ENCODE measurements around the gene SFXN3.

The SFXN3 gene

GRCh38 chr10:101061624-101062231 lies 30.7 kb downstream of the SFXN3 start, which contains the start of gene KAZALD1:
TSS of gene KAZALD1 (plus strand) at chr10:101061989. CDS start at chr10:101062593, 604 bp downstream.
- DNase-seq: no peak

- peak; percentile 15 for DNase-seq
Measured at GRCh38 chr10:101062232-101063049, 31.4 kb downstream of the SFXN3 start.

- DNase-seq: no peak
Measured at GRCh38 chr10:101063050-101063525, 32.1 kb downstream of the SFXN3 start.

GRCh38 chr10:101063548-101064414 lies 32.7 kb downstream of the SFXN3 start:
- no peak for DNase-seq

- DNase-seq: no peak
Measured at GRCh38 chr10:101064415-101065030, 33.5 kb downstream of the SFXN3 start.

- DNase-seq: no peak
Measured at GRCh38 chr10:101065481-101066145, 34.6 kb downstream of the SFXN3 start.

- DNase-seq: no peak
Measured at GRCh38 chr10:101066146-101066895, 35.3 kb downstream of the SFXN3 start.

GRCh38 chr10:101066896-101067355 lies 35.9 kb downstream of the SFXN3 start:
- DNase-seq: no peak

- DNase-seq: peak; percentile 83
Measured at GRCh38 chr10:101067356-101068083, 36.5 kb downstream of the SFXN3 start.

- DNase-seq: no peak
Measured at GRCh38 chr10:101069441-101069840, 38.4 kb downstream of the SFXN3 start.

GRCh38 chr10:101070098-101070497 lies 39.1 kb downstream of the SFXN3 start:
- DNase-seq: no peak

- DNase-seq: no peak
Measured at GRCh38 chr10:101071267-101071884, 40.3 kb downstream of the SFXN3 start.

- DNase-seq: no peak
Measured at GRCh38 chr10:101071885-101072433, 40.9 kb downstream of the SFXN3 start.

- DNase-seq: no peak
Measured at GRCh38 chr10:101072923-101073322, 41.9 kb downstream of the SFXN3 start.

- DNase-seq: no peak
Measured at GRCh38 chr10:101073631-101074030, 42.6 kb downstream of the SFXN3 start.

GRCh38 chr10:101075775-101076174 lies 44.7 kb downstream of the SFXN3 start:
- no peak for DNase-seq

GRCh38 chr10:101076630-101077029 lies 45.6 kb downstream of the SFXN3 start:
- no peak for DNase-seq

- peak; percentile 56 for DNase-seq
Measured at GRCh38 chr10:101079874-101080273, 48.8 kb downstream of the SFXN3 start.
